ENCODE data around the gene TMEM254. TPM values are rescaled to one million over a fixed set of nuclear protein-coding genes. Genes with fewer than 3 reads are reported as not detected.

TMEM254 gene
- total and polyA plus RNA-seq, 9 of the 15 experiments (the other 6 are each of a cell fraction or from before 2014, with no cell fraction given): 0.59 to 4.7 (median 1.9) TPM

- WGBS (ENCODE audit: insufficient coverage, low coverage, missing lambda C conversion rate): 0% methylated on average over 3 of the region's 3 CpGs
- Histone ChIP-seq H4K20me1 (replicated peaks; ENCODE audit: control insufficient read depth, insufficient read depth, low read length) (no peaks in the 10 kb centered on the region), H3K4me3 (no peak overlapping the region), H3K27ac (ENCODE audit: extremely low read depth, low read depth, low read length) (no peak overlapping the region), H3K4me2 (ENCODE audit: insufficient read depth, low read length) (no peak overlapping the region), H3K9me3 (replicated peaks; ENCODE audit: control insufficient read depth, insufficient read depth, low read depth, low read length) (no peaks in the 10 kb centered on the region), H2AFZ (ENCODE audit: low read depth, low read length) (no peak overlapping the region), H3K79me2 (ENCODE audit: control insufficient read depth, insufficient read depth, low read length) (no peaks in the 10 kb centered on the region), H3K9ac (ENCODE audit: insufficient read depth in 1 of 2, low read depth in 2 of 2, low read length in 2 of 2) (no peak overlapping the region), H3K27me3 (ENCODE audit: control insufficient read depth in 2 of 2, insufficient read depth in 2 of 2, low read length in 2 of 2) (peaks cover 0 to 15% of the 10 kb centered on the region in 2 experiments; a peak in 3 of 5 replicates), H3K36me3 (ENCODE audit: control insufficient read depth, insufficient read depth, low read length) (no peaks in the 10 kb centered on the region), H3K4me1 (replicated peaks in 1 of 2; ENCODE audit: control insufficient read depth in 2 of 2, insufficient read depth in 2 of 2, low read length in 2 of 2) (no peaks in the 10 kb centered on the region), H3K9me1 (ENCODE audit: control insufficient read depth, insufficient read depth, low read length) (no peaks in the 10 kb centered on the region)
- ATAC-seq: no peak
- no peak for FAIRE-seq
- DNase-seq (ENCODE audit: extremely low read depth in 1 of 4, low spot score in 3 of 4): no peak
- no peak for TF ChIP-seq KDM1A (IDR thresholded peaks at IDR 0.05)
- no peak for TF ChIP-seq FOXK1 (CRISPR knock-in tag; IDR thresholded peaks at IDR 0.05; ENCODE audit: borderline replicate concordance)
- no peak for TF ChIP-seq LEF1 (IDR thresholded peaks at IDR 0.05)
- TF ChIP-seq ZNF121 (CRISPR knock-in tag; conservative IDR thresholded peaks at IDR 0.05): no peak
- TF ChIP-seq ZBTB33 (CRISPR knock-in tag; IDR thresholded peaks at IDR 0.05): no peak
- TF ChIP-seq MITF (IDR thresholded peaks at IDR 0.05): no peak
- no peak for TF ChIP-seq ZNF316 (IDR thresholded peaks at IDR 0.05)
- no peak for TF ChIP-seq TCF3 (CRISPR knock-in tag; IDR thresholded peaks at IDR 0.05)
- TF ChIP-seq CHD2 (IDR thresholded peaks at IDR 0.05; ENCODE audit: low read depth, low read length): no peak
- no peak for TF ChIP-seq NEUROD1 (IDR thresholded peaks at IDR 0.05; ENCODE audit: borderline replicate concordance, low read depth, low read length, partially characterized antibody)
- TF ChIP-seq FOXA3 (CRISPR knock-in tag; conservative IDR thresholded peaks at IDR 0.05 in 1 of 2, IDR thresholded peaks at IDR 0.05 in 1 of 2): no peak
- no peak for TF ChIP-seq HCFC1 (IDR thresholded peaks at IDR 0.05; ENCODE audit: low read depth, low read length)
- TF ChIP-seq CREBBP (IDR thresholded peaks at IDR 0.05; ENCODE audit: low read depth, low read length): no peak
- TF ChIP-seq FOS (IDR thresholded peaks at IDR 0.05; ENCODE audit: extremely low read depth, insufficient read length): no peak
- no peak for TF ChIP-seq KLF16 (IDR thresholded peaks at IDR 0.05)
- no peak for TF ChIP-seq ZBTB1 (CRISPR knock-in tag; IDR thresholded peaks at IDR 0.05; ENCODE audit: borderline replicate concordance, low read depth)
- TF ChIP-seq ZNF584 (CRISPR knock-in tag; IDR thresholded peaks at IDR 0.05; ENCODE audit: low read depth): no peak
- TF ChIP-seq TCFL5 (CRISPR knock-in tag; conservative IDR thresholded peaks at IDR 0.05): no peak
- TF ChIP-seq MIER1 (IDR thresholded peaks at IDR 0.05; ENCODE audit: low read depth): no peak
- TF ChIP-seq CHD1 (IDR thresholded peaks at IDR 0.05; ENCODE audit: low read length): no peak
- intact Hi-C loops (cut with micrococcal nuclease) (no loop called here), in situ Hi-C loops (cut with MboI) (no loop called here)
- POLR2A ChIA-PET: no interaction called here
- no TSS peak for BruUV-seq (replicated peaks)
- CTCF ChIA-PET (ENCODE audit: low intra/inter-chr PET ratio): no interaction called here
Measured at GRCh38 chr10:80051993-80052392, 26.5 kb upstream of the TMEM254 start.
